LNCAP (cell line): ENCODE measurements around the gene RAD18.

Experiments
- TF ChIP-seq, protein P1 (sequence below): fragments of 450-650 bp; IDR thresholded peaks from 2 replicates; pipeline ENCODE4 v1.5.1; 2017; ENCODE audit warnings: mild to moderate bottlenecking

The RAD18 gene

DNA sequence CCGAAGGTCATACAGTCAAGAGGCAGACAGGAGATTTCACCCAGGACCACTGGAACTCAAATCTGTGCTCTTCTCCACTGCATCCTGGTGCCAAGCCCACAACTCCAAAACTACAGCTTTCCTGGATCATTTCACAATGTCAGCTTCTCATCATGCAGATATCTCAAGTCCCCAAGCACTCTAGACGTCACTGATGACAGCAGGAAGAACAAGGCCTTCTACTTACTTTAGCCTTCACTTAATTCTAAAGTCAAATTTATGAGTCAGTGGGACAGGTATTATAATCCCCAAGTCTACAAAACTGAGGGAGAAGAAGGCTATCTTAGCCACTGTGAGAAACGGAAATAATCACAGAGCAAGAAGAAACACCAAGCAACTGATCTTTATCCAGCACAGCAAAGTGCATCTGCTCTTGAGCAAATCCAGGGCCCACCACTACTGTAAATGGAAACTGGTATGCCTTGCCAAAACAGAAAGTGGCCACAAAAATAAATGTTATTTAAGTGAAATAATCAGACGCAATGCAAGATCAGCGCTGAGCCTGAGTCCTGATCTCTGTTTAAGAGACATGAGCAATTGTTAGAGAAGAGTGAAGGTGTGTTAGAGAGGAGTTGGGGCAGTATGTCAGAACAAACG lies 928 bp downstream of the RAD18 start:
- TF ChIP-seq, protein P1, sequence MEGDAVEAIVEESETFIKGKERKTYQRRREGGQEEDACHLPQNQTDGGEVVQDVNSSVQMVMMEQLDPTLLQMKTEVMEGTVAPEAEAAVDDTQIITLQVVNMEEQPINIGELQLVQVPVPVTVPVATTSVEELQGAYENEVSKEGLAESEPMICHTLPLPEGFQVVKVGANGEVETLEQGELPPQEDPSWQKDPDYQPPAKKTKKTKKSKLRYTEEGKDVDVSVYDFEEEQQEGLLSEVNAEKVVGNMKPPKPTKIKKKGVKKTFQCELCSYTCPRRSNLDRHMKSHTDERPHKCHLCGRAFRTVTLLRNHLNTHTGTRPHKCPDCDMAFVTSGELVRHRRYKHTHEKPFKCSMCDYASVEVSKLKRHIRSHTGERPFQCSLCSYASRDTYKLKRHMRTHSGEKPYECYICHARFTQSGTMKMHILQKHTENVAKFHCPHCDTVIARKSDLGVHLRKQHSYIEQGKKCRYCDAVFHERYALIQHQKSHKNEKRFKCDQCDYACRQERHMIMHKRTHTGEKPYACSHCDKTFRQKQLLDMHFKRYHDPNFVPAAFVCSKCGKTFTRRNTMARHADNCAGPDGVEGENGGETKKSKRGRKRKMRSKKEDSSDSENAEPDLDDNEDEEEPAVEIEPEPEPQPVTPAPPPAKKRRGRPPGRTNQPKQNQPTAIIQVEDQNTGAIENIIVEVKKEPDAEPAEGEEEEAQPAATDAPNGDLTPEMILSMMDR: no peak

DNA sequence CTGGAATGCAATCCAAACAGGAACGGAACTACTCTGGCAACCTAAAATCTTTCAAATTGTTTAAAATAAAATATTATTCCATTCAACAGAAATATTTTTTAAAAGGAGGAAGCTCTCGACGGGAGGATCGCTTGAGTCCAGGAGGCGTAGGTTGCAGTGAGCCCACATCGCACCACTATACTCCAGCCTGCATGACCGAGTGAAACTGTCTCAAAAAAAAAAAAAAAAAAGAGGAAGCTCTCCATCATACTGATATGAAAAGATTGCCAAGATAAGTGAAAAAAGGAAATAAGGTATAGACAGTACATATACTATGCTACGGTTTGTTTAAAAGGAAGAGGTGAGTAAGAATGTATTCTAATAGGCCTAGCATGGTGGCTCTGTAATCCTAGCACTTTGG lies 3.6 kb downstream of the RAD18 start:
- TF ChIP-seq, protein P1: no peak

DNA sequence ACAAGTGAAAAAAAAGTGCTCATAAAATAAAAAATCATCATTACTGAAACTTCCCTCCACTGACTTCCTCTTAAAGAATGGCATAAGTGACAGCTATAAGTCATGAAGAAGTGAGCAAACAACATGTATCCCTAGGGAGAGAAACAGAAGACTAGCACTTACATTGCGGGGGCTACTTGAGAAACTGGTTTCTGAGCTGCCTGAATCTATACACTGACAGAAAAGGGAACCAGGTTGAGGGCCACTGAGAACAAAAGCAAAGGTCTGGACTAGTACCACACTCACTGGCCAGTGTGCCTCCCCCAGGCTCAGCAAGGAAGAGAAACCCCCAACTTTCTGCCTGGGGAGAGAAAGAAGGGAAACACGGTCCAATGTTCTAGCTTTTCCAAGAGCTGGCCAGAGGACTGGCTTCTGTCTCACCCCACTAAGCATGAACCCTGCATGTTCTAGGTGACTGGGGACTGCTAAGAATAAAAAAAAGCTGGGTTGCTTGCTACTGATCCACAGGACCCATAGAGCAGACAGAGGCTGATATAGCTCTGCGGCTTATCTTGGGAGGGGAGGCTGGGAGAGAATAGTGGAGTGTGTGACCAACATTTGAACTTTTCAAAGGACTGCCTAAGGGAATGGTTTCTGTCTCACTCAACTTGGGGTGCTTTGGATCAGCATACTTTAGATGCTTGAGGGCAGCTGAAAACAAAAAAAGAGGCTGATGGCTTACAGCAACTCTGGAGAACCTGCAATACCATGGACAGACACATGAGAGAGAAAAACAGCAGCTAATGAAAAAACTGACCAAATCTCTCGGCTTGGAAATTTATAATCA lies 8.1 kb downstream of the RAD18 start:
- TF ChIP-seq, protein P1: no peak

DNA sequence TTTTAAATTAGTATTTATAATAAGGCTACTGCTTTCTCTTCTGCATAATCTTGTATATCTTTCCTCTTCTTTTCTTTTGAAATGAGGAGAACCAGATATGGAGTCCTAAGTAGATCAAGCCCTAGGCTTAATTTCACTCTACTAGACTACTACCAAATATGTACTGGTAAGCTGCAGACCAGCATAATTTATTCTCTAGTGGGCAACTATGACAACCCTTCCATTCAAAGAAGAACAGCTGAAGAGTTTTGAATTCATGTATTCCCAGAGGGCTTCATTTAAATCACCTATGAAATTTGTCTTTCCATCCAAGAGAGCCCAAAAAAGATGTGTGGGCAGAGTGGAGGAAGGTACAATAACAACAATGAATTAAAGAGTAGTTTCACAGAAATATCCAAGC lies 10.0 kb downstream of the RAD18 start:
- TF ChIP-seq, protein P1: no peak

DNA sequence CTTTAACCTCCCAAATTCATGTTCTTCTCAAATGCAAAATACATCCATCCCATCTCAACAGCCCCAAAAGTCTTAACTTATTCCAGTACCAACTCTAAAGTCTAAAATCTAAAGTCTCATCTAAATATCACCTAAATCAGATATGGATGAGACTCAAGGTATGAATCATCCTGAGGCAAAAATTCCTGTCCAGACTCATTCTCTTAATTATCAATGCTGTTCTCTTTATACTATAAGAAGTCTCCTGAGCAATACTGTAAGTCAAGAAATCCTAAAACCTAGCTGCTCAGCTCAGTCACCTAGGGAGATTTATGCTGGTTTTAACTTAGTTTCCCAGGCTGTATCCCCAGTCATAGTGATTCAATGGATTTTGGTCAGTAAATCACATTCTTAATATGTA lies 11.1 kb downstream of the RAD18 start:
- TF ChIP-seq, protein P1: no peak

DNA sequence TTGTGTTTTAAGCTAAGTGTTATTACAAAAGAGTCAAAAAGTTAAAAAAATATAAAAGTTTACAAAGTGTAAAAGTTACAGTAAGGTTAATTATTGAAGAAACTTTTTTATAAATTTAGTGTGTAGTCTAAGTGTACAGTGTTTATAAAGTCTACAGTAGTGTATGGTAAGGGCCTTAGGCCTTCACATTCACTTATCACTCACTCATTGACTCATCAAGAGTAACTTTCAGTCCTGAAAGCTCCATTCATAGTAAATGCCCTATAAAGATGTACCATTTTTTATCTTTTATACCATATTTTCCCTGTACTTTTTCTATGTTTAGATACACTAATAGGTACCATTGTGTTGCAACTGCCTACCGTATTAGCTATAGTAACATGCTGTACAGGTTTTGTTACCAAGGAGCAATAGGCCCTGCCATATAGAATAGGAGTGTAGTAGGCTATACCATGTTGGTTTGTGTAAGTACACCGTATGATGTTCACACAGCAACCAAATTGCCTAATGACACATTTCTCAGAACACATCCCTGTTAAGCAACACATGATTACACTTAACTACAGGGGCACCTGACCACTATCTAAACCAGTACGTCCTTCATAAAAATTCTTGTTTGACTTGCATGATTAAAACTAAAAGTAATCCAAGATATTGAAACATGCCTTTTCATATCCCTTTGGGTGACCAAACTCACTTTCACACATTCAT lies 17.2 kb downstream of the RAD18 start:
- TF ChIP-seq, protein P1: no peak

DNA sequence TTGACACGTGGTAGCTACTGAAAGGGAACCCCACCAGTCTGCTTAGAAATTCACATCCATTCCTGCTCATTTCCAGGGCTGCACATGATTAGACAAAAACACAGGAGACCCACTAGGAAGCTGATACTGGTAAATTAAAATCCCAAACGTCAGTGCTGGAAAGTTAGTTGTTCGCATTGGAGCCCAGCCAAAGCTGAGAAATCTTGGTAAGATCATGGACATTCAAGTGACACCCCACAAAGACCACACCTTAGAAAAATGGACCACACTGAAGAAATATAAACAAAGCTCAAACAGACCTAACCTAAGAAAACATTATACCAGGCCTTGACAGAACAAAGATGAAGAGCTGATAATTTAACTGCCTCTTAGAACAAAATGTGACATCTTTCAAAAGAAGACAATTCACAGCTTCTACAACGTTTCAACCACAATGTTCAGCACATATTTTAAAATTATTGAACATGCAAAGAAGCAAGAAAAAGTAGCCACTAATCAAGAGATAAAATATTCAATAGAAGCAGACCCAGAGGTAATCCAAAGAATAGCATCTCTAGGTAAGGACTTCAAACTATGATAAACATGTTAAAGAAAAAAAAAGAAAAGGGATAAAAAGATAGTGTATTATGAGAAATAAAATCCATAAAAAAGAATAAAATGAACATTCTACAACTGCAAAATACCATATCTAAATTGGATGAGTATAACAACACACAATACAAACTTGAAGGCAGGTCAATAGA lies 20.4 kb downstream of the RAD18 start:
- TF ChIP-seq, protein P1: no peak
